Fibroblast of skin of scalp (primary cell): ENCODE data around the gene IL12RB2.
A peak's percentile ranks its signal among the peaks of the same experiment; 100 is the strongest.

ENCODE experiments used
- DNase-seq: peaks from one replicate; pipeline ENCODE4 v3.0.0-alpha.2; 2013

Gene IL12RB2

GRCh38 chr1:67313934-67314671 is 6.4 kb downstream of the IL12RB2 start:
- DNase-seq: no peak

GRCh38 chr1:67314696-67315095 is 7.0 kb downstream of the IL12RB2 start:
- no peak for DNase-seq

GRCh38 chr1:67316180-67316902 is 8.7 kb downstream of the IL12RB2 start:
- DNase-seq: no peak

GRCh38 chr1:67316918-67317317 is 9.2 kb downstream of the IL12RB2 start:
- no peak for DNase-seq

DNA sequence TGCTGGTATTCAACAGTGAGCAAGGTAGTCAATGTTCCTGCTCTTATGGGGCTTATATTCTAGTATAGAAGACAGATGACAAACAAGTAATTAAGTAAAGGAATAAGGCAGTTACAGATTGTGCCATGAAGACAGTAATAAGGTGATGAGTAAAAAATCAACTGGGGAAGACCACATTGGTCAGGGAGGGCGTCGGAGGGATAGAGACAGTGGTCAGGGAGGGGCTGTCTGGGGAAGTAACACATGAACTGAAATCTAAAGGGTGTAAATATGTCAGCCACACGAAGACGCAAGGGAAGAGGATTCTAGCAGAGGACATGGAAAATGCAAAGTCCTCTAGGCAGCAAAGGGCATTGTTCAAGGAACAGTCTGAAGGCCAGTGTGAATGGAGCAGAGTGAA is 10.1 kb downstream of the IL12RB2 start:
- no peak for DNase-seq

GRCh38 chr1:67322442-67322841 is 14.8 kb downstream of the IL12RB2 start:
- DNase-seq: no peak

- no peak for DNase-seq
These were observed 15.4 kb downstream of the IL12RB2 start for GRCh38 chr1:67323087-67323486.

DNA sequence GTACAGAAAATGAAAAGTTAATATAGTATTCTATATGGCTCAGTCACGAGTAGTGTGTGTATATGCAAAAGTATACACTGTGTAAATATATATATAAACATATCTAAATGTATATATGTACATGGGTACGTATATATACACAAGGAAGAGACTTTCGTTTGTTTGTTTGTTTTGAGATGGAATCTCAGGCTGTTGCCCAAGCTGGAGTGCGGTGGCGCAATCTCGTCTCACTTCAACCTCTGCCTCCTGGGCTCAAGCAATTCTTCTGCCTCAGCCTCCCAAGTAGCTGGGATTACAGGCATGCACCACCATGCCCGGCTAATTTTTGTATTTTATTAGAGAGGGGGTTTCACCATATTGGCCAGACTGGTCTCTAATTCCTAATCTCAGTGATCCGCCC is 16.4 kb downstream of the IL12RB2 start:
- DNase-seq: no peak

GRCh38 chr1:67327864-67328466 is 20.3 kb downstream of the IL12RB2 start:
- no peak for DNase-seq

GRCh38 chr1:67332653-67333529 is 25.2 kb downstream of the IL12RB2 start:
- DNase-seq: no peak

DNA sequence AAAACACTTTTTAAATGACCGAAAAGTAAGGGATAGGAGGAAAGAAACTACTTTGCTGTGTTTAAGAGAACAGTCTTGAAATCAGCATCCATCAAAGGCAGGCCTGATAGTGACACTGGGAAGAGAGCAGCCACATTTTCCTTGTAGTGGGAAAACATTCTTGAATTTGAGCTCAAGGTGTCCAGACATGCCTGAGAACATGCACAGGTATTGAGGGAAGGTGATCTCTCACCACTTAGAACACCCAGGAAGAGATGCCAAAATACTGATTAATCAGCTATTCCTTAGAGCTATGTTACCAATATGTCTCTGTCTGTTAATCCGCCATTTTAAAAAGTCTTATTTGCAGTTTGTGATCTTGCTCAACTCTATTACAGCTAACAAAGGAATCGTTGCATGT is 25.9 kb downstream of the IL12RB2 start:
- no peak for DNase-seq

GRCh38 chr1:67335411-67335810 is 27.7 kb downstream of the IL12RB2 start:
- DNase-seq: no peak

DNA sequence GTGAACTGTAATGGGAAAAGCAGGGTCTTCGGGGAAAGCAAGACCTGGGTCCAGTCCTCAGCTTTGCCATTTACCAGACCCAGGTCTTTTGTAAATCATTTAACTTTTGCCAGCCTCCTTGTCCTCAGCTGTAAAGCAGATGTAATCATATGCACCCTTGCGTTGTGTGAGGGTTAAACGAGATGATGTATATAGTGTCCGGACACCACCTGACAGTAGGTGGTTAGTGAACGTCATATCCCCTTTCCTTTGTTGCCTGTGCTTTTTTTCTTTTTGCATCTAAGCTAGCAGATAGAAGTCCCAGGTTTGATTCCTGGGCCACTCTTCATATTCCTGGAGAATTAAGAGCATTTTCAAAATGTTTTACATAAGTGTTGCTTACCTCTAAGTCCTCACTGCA is 28.5 kb downstream of the IL12RB2 start:
- no peak for DNase-seq

DNA sequence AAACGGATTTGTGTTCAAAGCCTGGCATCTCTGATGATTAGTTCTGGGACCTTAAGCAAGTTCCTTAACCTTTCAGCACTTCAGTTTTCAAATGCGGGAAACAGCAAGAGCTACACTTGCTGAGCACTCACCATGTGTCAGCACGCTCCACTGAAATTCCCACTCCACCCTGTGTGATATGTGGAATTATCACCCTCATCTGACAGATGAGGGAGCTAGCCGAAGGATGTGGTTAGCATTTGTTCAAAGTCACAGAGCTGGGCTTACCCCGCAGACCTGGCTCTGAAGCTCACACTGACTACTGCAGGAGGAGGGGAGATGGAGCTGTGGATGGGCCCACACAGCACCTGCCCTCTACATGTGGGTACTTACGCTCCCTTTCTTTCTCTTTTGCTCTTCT is 29.1 kb downstream of the IL12RB2 start:
- DNase-seq: no peak

GRCh38 chr1:67338642-67339041 is 31.0 kb downstream of the IL12RB2 start:
- peak; percentile 10 for DNase-seq

DNA sequence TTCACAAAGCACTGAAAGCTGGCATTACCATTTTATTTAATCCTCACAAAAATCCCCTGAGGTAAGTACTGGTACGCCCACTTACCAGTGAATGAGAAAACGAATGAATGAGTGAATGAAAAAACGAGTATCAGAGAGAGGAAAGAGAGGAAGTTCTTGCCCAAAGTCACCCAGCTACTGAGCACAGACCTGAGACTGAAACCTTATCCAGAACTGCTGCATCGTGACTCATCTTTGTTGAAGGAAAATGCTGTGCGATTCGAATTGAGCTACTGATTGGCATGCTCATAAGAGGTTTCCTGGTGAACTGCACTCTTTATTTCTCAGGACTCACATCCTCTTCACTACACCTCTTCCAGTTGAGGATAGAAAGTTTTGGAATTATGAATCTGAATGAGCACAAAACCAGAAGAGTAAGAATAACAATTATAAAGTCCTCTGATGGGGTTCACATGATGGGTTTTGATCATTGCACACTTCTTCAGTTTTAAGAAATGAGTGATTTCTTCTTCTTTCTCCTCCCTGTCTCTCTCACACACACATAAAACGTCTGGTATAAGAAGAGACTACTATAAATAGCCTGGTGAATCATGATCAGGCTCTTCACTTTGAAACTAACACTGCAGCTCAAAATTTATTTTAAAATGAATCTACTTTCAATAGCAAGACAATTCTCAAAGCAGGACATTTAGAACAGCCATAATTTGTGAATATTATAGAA is 32.1 kb downstream of the IL12RB2 start:
- DNase-seq: peak; percentile 60

GRCh38 chr1:67342076-67342890 is 34.6 kb downstream of the IL12RB2 start:
- no peak for DNase-seq

- DNase-seq: no peak
These were observed 37.9 kb downstream of the IL12RB2 start for GRCh38 chr1:67345556-67345955.

DNA sequence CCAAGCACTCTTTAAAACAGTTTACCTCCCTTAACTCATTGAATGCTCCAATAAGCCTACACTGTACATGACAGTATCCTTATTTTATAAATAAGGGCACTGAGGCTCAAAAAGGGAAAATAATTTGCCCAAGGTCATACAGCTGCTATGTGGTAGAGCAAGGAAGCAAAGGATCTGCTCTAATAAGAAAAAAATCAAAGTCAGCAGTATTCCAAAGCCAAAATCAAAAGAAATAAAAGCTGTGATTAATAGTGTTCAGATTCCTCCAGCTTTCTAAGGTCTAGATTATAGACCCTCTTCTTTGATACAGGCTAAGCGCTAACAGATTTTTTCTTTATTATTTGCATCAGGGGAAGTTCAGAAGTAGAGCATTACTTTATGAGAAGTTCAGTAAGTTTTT is 39.3 kb downstream of the IL12RB2 start:
- DNase-seq: no peak

- DNase-seq: peak; percentile 78
These were observed 40.2 kb downstream of the IL12RB2 start for GRCh38 chr1:67347688-67348472.
